CD4-positive, alpha-beta T cell (primary cell): ENCODE data around the gene B9D1. TPM values are rescaled to one million over a fixed set of nuclear protein-coding genes. Genes with fewer than 3 reads are reported as not detected.

Experiments
- ATAC-seq: fragments of 200-7000 bp; cut with Tn5 transposase; one replicate; pipeline ENCODE4 v1.10.0; 2022; ENCODE audit warnings: mild to moderate bottlenecking; ENCODE audit not compliant: poor library complexity
- CTCF ChIA-PET: fragments of 350-600 bp; sonication (Branson Sonifier 250); formaldehyde crosslinking; loops from one replicate; lab custom pipeline; 2021; ENCODE audit warnings: antibody characterized with exemption, inconsistent platforms; lab: Charles Lee
- POLR2A ChIA-PET: fragments of 350-600 bp; sonication (Branson Sonifier 250); formaldehyde crosslinking; loops from one replicate; lab custom pipeline; 2021; ENCODE audit warnings: antibody characterized with exemption, inconsistent platforms; lab: Charles Lee
- DNase-seq, 14 experiments: peaks; one replicate each; pipeline ENCODE4 v3.0.0-alpha.2; 2013 to 2020; ENCODE audit warnings: mixed read lengths in 2 of 14
- H3K27ac ChIP-seq, 2 donors: one replicate each; pipeline versions ENCODE4 v1.5.1 to v1.7.0; 2013; ENCODE audit warnings: low read length in 2 of 2, low read depth in 1 of 2, mild to moderate bottlenecking in 1 of 2
- H3K27me3 ChIP-seq, 2 experiments: 1 replicate in 1 of 2; 2 replicates in 1 of 2; pipeline versions ENCODE4 v1.6.1 to v1.7.0; 2013; ENCODE audit warnings: low read length in 2 of 2, control low read depth in 1 of 2, mild to moderate bottlenecking in 1 of 2, moderate library complexity in 1 of 2; ENCODE audit not compliant: insufficient read depth in 2 of 2, control insufficient read depth in 1 of 2
- H3K36me3 ChIP-seq: one replicate; pipeline ENCODE4 v1.6.1; 2013; ENCODE audit warnings: low read length, control low read depth; ENCODE audit not compliant: insufficient read depth
- H3K4me1 ChIP-seq: one replicate; pipeline ENCODE4 v1.6.1; 2013; ENCODE audit warnings: low read length, control low read depth; ENCODE audit not compliant: insufficient read depth
- H3K4me3 ChIP-seq: one replicate; pipeline ENCODE4 v1.5.1; 2013; ENCODE audit warnings: mild to moderate bottlenecking, low read length, moderate library complexity
- H3K9me3 ChIP-seq, 2 experiments: 1 replicate in 1 of 2; 2 replicates in 1 of 2; pipeline versions ENCODE4 v1.6.1 to v1.7.0; 2013; ENCODE audit warnings: low read length in 2 of 2, mild to moderate bottlenecking in 2 of 2, control low read depth in 1 of 2, moderate library complexity in 1 of 2; ENCODE audit not compliant: control insufficient read depth in 1 of 2, insufficient read depth in 1 of 2
- H3K27ac Mint-ChIP-seq: one replicate; pipeline ENCODE4 v1.8.0; 2020; ENCODE audit warnings: mixed read lengths
- H3K27me3 Mint-ChIP-seq: one replicate; pipeline ENCODE4 v1.8.0; 2021; ENCODE audit warnings: mixed read lengths
- H3K36me3 Mint-ChIP-seq: one replicate; pipeline ENCODE4 v1.8.0; 2021; ENCODE audit warnings: low read depth, mixed read lengths
- H3K4me1 Mint-ChIP-seq: one replicate; pipeline ENCODE4 v1.8.0; 2021; ENCODE audit warnings: low read depth, mixed read lengths
- H3K4me3 Mint-ChIP-seq: one replicate; pipeline ENCODE4 v1.8.0; 2020; ENCODE audit warnings: mild to moderate bottlenecking, mixed read lengths
- H3K9me3 Mint-ChIP-seq: one replicate; pipeline ENCODE4 v1.8.0; 2020; ENCODE audit warnings: mixed read lengths
- intact Hi-C, 2 experiments: fragments of 100-400 bp; cut with DNase I in 1 of 2; cut with micrococcal nuclease in 1 of 2; formaldehyde crosslinking; loops; one replicate each; pipeline versions ENCODE4 v1.15.1 to v1.9.0; 2023 to 2025; cut with DNase I, micrococcal nuclease
- total RNA-seq, 174 experiments: library from RNA in 2 of 174; stranded (reverse) in 2 of 174; gene quantifications; one replicate each; pipeline ENCODE4 v1.2.3 and lab custom pipeline; 2021 to 2026
- TF ChIP-seq, protein P1 (sequence below): fragments of 200-600 bp; IDR thresholded peaks from one replicate; pipeline ENCODE4 v1.8.0; 2022; ENCODE audit warnings: antibody characterized with exemption, mild to moderate bottlenecking

B9D1 gene
- total RNA-seq, 2 experiments from 2014 or later: 0.66 to 0.73 TPM

DNA sequence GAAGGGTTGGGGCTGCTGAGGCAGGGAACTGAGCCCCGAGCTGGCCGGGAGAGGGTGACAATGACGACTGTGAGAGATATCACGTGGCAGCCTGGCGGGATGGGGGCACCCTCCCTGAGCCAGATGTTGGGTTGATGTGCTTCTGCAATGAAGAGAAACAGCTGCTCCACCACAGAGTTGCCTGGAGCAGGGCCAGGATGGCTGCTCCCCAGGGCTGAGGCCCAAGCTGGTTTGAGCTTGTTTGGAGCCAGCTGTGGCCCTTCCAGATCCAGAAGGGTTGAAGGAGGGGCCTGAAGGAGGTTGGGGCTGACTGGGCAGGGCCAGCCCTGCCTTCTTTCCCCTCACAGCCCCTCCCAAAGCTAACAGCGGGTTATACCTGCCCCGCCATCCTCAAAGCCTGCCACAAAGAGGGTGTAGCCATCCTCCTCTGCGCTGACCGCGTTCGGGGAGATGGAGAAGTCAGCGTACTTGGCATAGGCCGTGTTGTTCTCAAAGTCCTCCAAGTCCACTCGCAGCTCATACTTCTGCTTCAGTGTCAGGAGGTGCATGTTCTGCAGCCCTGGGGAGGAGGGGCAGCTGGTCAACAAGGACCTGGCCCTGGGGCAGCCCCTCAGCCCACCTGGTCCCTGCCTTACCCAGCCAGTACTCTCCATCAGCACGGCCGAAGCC lies 22.3 kb upstream of the B9D1 start:
- Histone ChIP-seq H3K27ac (no peak overlapping the region), H3K9me3 (peaks cover 0 to 5% of the 10 kb centered on the region in 2 experiments), H3K36me3 (peaks cover 28% of the 10 kb centered on the region), H3K27me3 (no peaks in the 10 kb centered on the region), H3K4me3 (no peak overlapping the region), H3K4me1 (no peaks in the 10 kb centered on the region)
- Mint-ChIP-seq H3K4me3 (no peak overlapping the region), H3K27ac (no peak overlapping the region), H3K36me3 (peaks cover 41% of the 10 kb centered on the region), H3K9me3 (no peaks in the 10 kb centered on the region), H3K27me3 (no peaks in the 10 kb centered on the region), H3K4me1 (no peaks in the 10 kb centered on the region)
- TF ChIP-seq, protein P1, sequence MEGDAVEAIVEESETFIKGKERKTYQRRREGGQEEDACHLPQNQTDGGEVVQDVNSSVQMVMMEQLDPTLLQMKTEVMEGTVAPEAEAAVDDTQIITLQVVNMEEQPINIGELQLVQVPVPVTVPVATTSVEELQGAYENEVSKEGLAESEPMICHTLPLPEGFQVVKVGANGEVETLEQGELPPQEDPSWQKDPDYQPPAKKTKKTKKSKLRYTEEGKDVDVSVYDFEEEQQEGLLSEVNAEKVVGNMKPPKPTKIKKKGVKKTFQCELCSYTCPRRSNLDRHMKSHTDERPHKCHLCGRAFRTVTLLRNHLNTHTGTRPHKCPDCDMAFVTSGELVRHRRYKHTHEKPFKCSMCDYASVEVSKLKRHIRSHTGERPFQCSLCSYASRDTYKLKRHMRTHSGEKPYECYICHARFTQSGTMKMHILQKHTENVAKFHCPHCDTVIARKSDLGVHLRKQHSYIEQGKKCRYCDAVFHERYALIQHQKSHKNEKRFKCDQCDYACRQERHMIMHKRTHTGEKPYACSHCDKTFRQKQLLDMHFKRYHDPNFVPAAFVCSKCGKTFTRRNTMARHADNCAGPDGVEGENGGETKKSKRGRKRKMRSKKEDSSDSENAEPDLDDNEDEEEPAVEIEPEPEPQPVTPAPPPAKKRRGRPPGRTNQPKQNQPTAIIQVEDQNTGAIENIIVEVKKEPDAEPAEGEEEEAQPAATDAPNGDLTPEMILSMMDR: no peak
- DNase-seq (no peak), ATAC-seq (peak; percentile 24)
- ChIA-PET POLR2A (interaction anchor here (0.7 kb wide), 1 partner anchor 22 kb away, joined by 4 read pairs; the partner anchor contains the start of gene B9D1), CTCF (interaction anchor here (1.2 kb wide), 1 partner anchor 22 kb away, joined by 3 read pairs; the partner anchor contains the start of gene B9D1)
- intact Hi-C loops: no loop called here

- no peak overlapping the region for H3K27ac Mint-ChIP-seq
- ChIA-PET POLR2A (no interaction called here), CTCF (interaction anchor here (1.2 kb wide), 1 partner anchor 21 kb away, joined by 3 read pairs; the partner anchor contains the start of gene B9D1)
- ATAC-seq (no peak), DNase-seq (no peak)
- Histone ChIP-seq H3K27me3 (no peaks in the 10 kb centered on the region), H3K36me3 (peaks cover 31% of the 10 kb centered on the region), H3K9me3 (peaks cover 0 to 5% of the 10 kb centered on the region in 2 experiments), H3K4me3 (no peak overlapping the region), H3K27ac (no peak overlapping the region), H3K4me1 (peaks cover 3% of the 10 kb centered on the region)
- no peaks in the 10 kb centered on the region for H3K27me3 Mint-ChIP-seq
- intact Hi-C loops: no loop called here
- no peaks in the 10 kb centered on the region for H3K4me1 Mint-ChIP-seq
- H3K4me3 Mint-ChIP-seq: no peak overlapping the region
- TF ChIP-seq, protein P1: no peak
- H3K9me3 Mint-ChIP-seq: no peaks in the 10 kb centered on the region
- H3K36me3 Mint-ChIP-seq: peaks cover 47% of the 10 kb centered on the region
These were observed 21.4 kb upstream of the B9D1 start for GRCh38 chr17:19383681-19384470.

GRCh38 chr17:19382531-19383444 lies 20.3 kb upstream of the B9D1 start:
- ATAC-seq (no peak), DNase-seq (no peak)
- H3K27me3 ChIP-seq: no peaks in the 10 kb centered on the region
- intact Hi-C loops: no loop called here
- Mint-ChIP-seq H3K9me3 (no peaks in the 10 kb centered on the region), H3K4me1 (no peaks in the 10 kb centered on the region), H3K27ac (no peak overlapping the region), H3K4me3 (no peak overlapping the region), H3K27me3 (no peaks in the 10 kb centered on the region), H3K36me3 (peaks cover 53% of the 10 kb centered on the region)
- peaks cover 11% of the 10 kb centered on the region for H3K4me1 ChIP-seq
- TF ChIP-seq, protein P1: no peak
- peaks cover 0 to 5% of the 10 kb centered on the region in 2 experiments for H3K9me3 ChIP-seq
- H3K36me3 ChIP-seq: peaks cover 31% of the 10 kb centered on the region
- no peak overlapping the region for H3K27ac ChIP-seq
- no peak overlapping the region for H3K4me3 ChIP-seq
- ChIA-PET CTCF (no interaction called here), POLR2A (no interaction called here)
